Measurements from ENCODE around the gene SLC17A9.

SLC17A9 gene

GRCh38 chr20:62997417-62998035 is 45.0 kb downstream of the SLC17A9 start:
- Histone ChIP-seq H3K4me3 (ENCODE audit: low read depth in 1 of 5, low read length in 5 of 5) (no peak overlapping the region), H3K4me1 (ENCODE audit: control insufficient read depth in 5 of 5, insufficient read depth in 5 of 5, low read length in 5 of 5) (no peaks in the 10 kb centered on the region), H3K27ac (ENCODE audit: low read depth, low read length) (no peak overlapping the region), H3K9ac (ENCODE audit: low read length in 5 of 5) (no peak overlapping the region), H3K27me3 (ENCODE audit: control insufficient read depth in 5 of 5, insufficient read depth in 4 of 5, low read length in 5 of 5) (peaks cover 35 to 71% (median 67%) of the 10 kb centered on the region in 5 donors), H3K36me3 (ENCODE audit: control insufficient read depth in 5 of 5, insufficient read depth in 5 of 5, low read length in 5 of 5) (no peaks in the 10 kb centered on the region), H3K9me3 (ENCODE audit: control insufficient read depth in 5 of 5, low read length in 5 of 5) (peaks cover 0 to 4% (median 0%) of the 10 kb centered on the region in 5 donors)

GRCh38 chr20:62998449-62998848 is 45.9 kb downstream of the SLC17A9 start:
- Histone ChIP-seq H3K4me1 (ENCODE audit: control insufficient read depth in 5 of 5, insufficient read depth in 5 of 5, low read length in 5 of 5) (no peaks in the 10 kb centered on the region), H3K4me3 (ENCODE audit: low read depth in 1 of 5, low read length in 5 of 5) (no peak overlapping the region), H3K27me3 (ENCODE audit: control insufficient read depth in 5 of 5, insufficient read depth in 4 of 5, low read length in 5 of 5) (peaks cover 34 to 75% (median 71%) of the 10 kb centered on the region in 5 donors), H3K9ac (ENCODE audit: low read length in 5 of 5) (no peak overlapping the region), H3K36me3 (ENCODE audit: control insufficient read depth in 5 of 5, insufficient read depth in 5 of 5, low read length in 5 of 5) (no peaks in the 10 kb centered on the region), H3K27ac (ENCODE audit: low read depth, low read length) (no peak overlapping the region), H3K9me3 (ENCODE audit: control insufficient read depth in 5 of 5, low read length in 5 of 5) (peaks cover 0 to 4% (median 0%) of the 10 kb centered on the region in 5 donors)

DNA sequence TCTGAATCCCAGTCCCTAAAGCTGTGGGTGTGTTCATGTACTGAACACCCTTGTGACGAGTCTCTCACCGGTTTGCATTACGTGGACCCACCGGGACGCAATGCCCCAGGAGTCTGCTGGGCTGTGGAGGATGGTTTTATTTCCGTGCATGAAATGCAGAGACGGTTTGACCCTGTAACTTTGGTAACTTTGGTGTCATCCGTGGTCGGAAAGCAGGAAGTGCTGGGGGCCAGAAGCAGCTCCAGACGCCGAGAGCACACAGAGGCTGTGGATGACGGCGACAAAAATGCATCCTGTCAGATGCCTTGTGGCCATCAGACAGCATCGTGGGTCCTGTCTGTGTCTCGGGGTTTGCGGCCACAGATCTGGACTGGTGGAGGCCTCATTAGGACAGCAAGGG is 47.1 kb downstream of the SLC17A9 start:
- Histone ChIP-seq H3K36me3 (ENCODE audit: control insufficient read depth in 5 of 5, insufficient read depth in 5 of 5, low read length in 5 of 5) (no peaks in the 10 kb centered on the region), H3K27me3 (ENCODE audit: control insufficient read depth in 5 of 5, insufficient read depth in 4 of 5, low read length in 5 of 5) (peaks cover 37 to 76% (median 73%) of the 10 kb centered on the region in 5 donors), H3K27ac (ENCODE audit: low read depth, low read length) (no peak overlapping the region), H3K4me1 (ENCODE audit: control insufficient read depth in 5 of 5, insufficient read depth in 5 of 5, low read length in 5 of 5) (no peaks in the 10 kb centered on the region), H3K9me3 (ENCODE audit: control insufficient read depth in 5 of 5, low read length in 5 of 5) (peaks cover 0 to 4% (median 0%) of the 10 kb centered on the region in 5 donors), H3K4me3 (ENCODE audit: low read depth in 1 of 5, low read length in 5 of 5) (no peak overlapping the region), H3K9ac (ENCODE audit: low read length in 5 of 5) (no peak overlapping the region)

GRCh38 chr20:63000036-63000435 is 47.5 kb downstream of the SLC17A9 start:
- no peak overlapping the region for H3K27ac ChIP-seq (ENCODE audit: low read depth, low read length)
- peaks cover 0 to 4% (median 0%) of the 10 kb centered on the region in 5 donors for H3K9me3 ChIP-seq (ENCODE audit: control insufficient read depth in 5 of 5, low read length in 5 of 5)
- H3K4me3 ChIP-seq (ENCODE audit: low read depth in 1 of 5, low read length in 5 of 5), result no peak overlapping the region
- H3K9ac ChIP-seq (ENCODE audit: low read length in 5 of 5), result no peak overlapping the region
- no peaks in the 10 kb centered on the region for H3K4me1 ChIP-seq (ENCODE audit: control insufficient read depth in 5 of 5, insufficient read depth in 5 of 5, low read length in 5 of 5)
- H3K27me3 ChIP-seq (ENCODE audit: control insufficient read depth in 5 of 5, insufficient read depth in 4 of 5, low read length in 5 of 5), result peaks cover 37 to 78% (median 74%) of the 10 kb centered on the region in 5 donors
- no peaks in the 10 kb centered on the region for H3K36me3 ChIP-seq (ENCODE audit: control insufficient read depth in 5 of 5, insufficient read depth in 5 of 5, low read length in 5 of 5)

- H3K4me3 ChIP-seq (ENCODE audit: low read depth in 1 of 5, low read length in 5 of 5), result no peak overlapping the region
- H3K4me1 ChIP-seq (ENCODE audit: control insufficient read depth in 5 of 5, insufficient read depth in 5 of 5, low read length in 5 of 5), result no peaks in the 10 kb centered on the region
- H3K9me3 ChIP-seq (ENCODE audit: control insufficient read depth in 5 of 5, low read length in 5 of 5), result peaks cover 0 to 4% (median 0%) of the 10 kb centered on the region in 5 donors
- H3K9ac ChIP-seq (ENCODE audit: low read length in 5 of 5), result no peak overlapping the region
- no peaks in the 10 kb centered on the region for H3K36me3 ChIP-seq (ENCODE audit: control insufficient read depth in 5 of 5, insufficient read depth in 5 of 5, low read length in 5 of 5)
- peaks cover 43 to 81% (median 75%) of the 10 kb centered on the region in 5 donors for H3K27me3 ChIP-seq (ENCODE audit: control insufficient read depth in 5 of 5, insufficient read depth in 4 of 5, low read length in 5 of 5)
- H3K27ac ChIP-seq (ENCODE audit: low read depth, low read length), result no peak overlapping the region
Measured at GRCh38 chr20:63000958-63001357, 48.4 kb downstream of the SLC17A9 start.

DNA sequence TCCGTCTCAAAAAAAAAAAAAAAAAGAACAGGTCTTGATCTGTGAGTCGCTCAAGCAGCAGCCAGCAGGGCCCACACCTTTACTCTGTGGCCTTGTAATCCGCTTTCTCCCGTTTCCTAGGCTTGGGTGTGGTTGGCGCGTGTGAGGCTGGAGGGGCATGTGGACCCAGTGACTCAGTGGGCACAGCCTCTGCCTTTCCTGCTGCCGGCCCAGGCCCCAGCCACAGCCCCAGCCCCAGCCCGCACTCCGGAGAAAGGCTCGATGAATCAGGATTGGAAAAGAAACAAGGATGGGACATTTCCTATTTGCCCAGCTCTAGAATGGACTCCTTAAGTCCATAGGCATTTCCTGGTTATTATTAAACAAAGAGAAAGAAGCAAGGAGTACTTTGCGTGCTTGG is 50.0 kb downstream of the SLC17A9 start:
- H3K36me3 ChIP-seq (ENCODE audit: control insufficient read depth in 5 of 5, insufficient read depth in 5 of 5, low read length in 5 of 5), result no peaks in the 10 kb centered on the region
- H3K27me3 ChIP-seq (ENCODE audit: control insufficient read depth in 5 of 5, insufficient read depth in 4 of 5, low read length in 5 of 5), result peaks cover 42 to 84% (median 75%) of the 10 kb centered on the region in 5 donors
- H3K9ac ChIP-seq (ENCODE audit: low read length in 5 of 5), result no peak overlapping the region
- H3K9me3 ChIP-seq (ENCODE audit: control insufficient read depth in 5 of 5, low read length in 5 of 5), result peaks cover 0 to 4% (median 0%) of the 10 kb centered on the region in 5 donors
- no peak overlapping the region for H3K4me3 ChIP-seq (ENCODE audit: low read depth in 1 of 5, low read length in 5 of 5)
- H3K4me1 ChIP-seq (ENCODE audit: control insufficient read depth in 5 of 5, insufficient read depth in 5 of 5, low read length in 5 of 5), result peaks cover 0 to 13% (median 0%) of the 10 kb centered on the region in 5 donors
- H3K27ac ChIP-seq (ENCODE audit: low read depth, low read length), result no peak overlapping the region

GRCh38 chr20:63003546-63003945 is 51.0 kb downstream of the SLC17A9 start:
- Histone ChIP-seq H3K9me3 (ENCODE audit: control insufficient read depth in 5 of 5, low read length in 5 of 5) (peaks cover 0 to 4% (median 0%) of the 10 kb centered on the region in 5 donors), H3K4me1 (ENCODE audit: control insufficient read depth in 5 of 5, insufficient read depth in 5 of 5, low read length in 5 of 5) (peaks cover 0 to 13% (median under 1%) of the 10 kb centered on the region in 5 donors), H3K27me3 (ENCODE audit: control insufficient read depth in 5 of 5, insufficient read depth in 4 of 5, low read length in 5 of 5) (peaks cover 50 to 85% (median 76%) of the 10 kb centered on the region in 5 donors), H3K4me3 (ENCODE audit: low read depth in 1 of 5, low read length in 5 of 5) (no peak overlapping the region), H3K36me3 (ENCODE audit: control insufficient read depth in 5 of 5, insufficient read depth in 5 of 5, low read length in 5 of 5) (no peaks in the 10 kb centered on the region), H3K9ac (ENCODE audit: low read length in 5 of 5) (no peak overlapping the region), H3K27ac (ENCODE audit: low read depth, low read length) (no peak overlapping the region)

DNA sequence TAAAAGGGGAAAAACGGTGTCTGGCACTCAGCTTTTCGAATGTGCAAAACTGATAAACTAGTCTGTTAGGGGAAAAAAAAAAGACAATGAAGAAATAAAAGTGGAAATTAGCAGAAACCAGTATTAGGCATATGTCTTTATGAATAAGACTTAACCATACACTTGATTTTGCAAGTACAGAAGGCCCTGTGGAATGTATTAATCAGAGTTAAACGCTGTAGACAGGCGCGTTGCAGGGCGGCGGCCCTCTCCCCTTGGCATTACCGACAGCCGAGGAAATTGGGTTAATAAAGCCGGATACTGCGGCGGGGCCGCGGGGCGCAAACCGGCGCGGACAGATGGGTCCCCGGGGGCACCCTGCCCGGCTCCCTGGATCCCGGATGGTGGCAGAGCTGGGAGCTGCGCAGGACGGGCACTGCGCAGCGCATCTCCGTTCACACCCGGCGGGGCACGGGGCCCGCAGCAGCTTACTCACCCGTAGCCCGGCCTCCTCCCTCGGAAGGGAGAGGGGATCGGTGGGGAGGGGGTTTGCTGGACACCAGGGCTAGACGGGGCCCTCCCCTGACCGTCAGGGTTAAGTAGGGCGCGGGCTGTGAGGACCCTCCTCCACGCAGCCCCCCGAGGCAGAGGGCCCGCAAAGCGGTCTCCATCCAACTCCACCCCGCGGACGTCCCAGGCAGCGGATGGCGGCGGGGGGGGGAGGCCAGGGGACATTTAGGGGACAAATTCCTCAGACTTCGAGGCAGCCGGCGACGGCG is 52.3 kb downstream of the SLC17A9 start:
- H3K4me1 ChIP-seq (ENCODE audit: control insufficient read depth in 5 of 5, insufficient read depth in 5 of 5, low read length in 5 of 5), result peaks cover 0 to 22% (median 10%) of the 10 kb centered on the region in 5 donors
- H3K4me3 ChIP-seq (ENCODE audit: low read depth in 1 of 5, low read length in 5 of 5), result no peak overlapping the region
- H3K27me3 ChIP-seq (ENCODE audit: control insufficient read depth in 5 of 5, insufficient read depth in 4 of 5, low read length in 5 of 5), result peaks cover 61 to 83% (median 74%) of the 10 kb centered on the region in 5 donors
- no peaks in the 10 kb centered on the region for H3K36me3 ChIP-seq (ENCODE audit: control insufficient read depth in 5 of 5, insufficient read depth in 5 of 5, low read length in 5 of 5)
- no peak overlapping the region for H3K9ac ChIP-seq (ENCODE audit: low read length in 5 of 5)
- no peak overlapping the region for H3K27ac ChIP-seq (ENCODE audit: low read depth, low read length)
- H3K9me3 ChIP-seq (ENCODE audit: control insufficient read depth in 5 of 5, low read length in 5 of 5), result no peaks in the 10 kb centered on the region

DNA sequence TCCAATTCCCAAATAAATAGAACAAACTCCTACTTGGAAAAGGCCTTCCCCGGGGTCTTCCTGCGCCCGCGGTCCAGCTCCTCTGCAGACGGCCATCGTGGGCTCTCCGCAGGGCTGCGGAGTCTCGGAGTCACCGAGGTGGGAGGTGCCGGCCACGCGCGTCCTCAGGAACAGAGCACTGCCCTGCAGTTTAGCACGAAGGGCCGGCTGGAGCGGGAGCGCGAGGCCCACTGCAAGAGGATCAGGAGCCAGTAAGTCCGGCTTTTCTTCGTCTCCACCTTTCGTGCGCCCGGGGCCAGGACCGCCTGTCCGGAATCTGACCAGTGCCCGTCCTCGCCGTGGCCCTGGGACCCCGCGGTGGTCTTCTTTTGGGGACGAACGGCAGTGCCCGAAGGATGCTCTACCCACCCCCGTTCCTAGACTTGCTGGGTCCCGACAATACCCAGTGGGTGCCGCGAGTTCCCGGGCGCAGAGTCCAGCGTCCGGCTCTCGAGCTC is 52.9 kb downstream of the SLC17A9 start:
- H3K4me1 ChIP-seq (ENCODE audit: control insufficient read depth in 5 of 5, insufficient read depth in 5 of 5, low read length in 5 of 5), result peaks cover 0 to 26% (median 10%) of the 10 kb centered on the region in 5 donors
- H3K27me3 ChIP-seq (ENCODE audit: control insufficient read depth in 5 of 5, insufficient read depth in 4 of 5, low read length in 5 of 5), result peaks cover 61 to 85% (median 75%) of the 10 kb centered on the region in 5 donors
- no peak overlapping the region for H3K9ac ChIP-seq (ENCODE audit: low read length in 5 of 5)
- H3K36me3 ChIP-seq (ENCODE audit: control insufficient read depth in 5 of 5, insufficient read depth in 5 of 5, low read length in 5 of 5), result no peaks in the 10 kb centered on the region
- no peaks in the 10 kb centered on the region for H3K9me3 ChIP-seq (ENCODE audit: control insufficient read depth in 5 of 5, low read length in 5 of 5)
- no peak overlapping the region for H3K27ac ChIP-seq (ENCODE audit: low read depth, low read length)
- no peak overlapping the region for H3K4me3 ChIP-seq (ENCODE audit: low read depth in 1 of 5, low read length in 5 of 5)
